ENCODE data around the gene METTL13.

- TF ChIP-seq POLR2A (IDR thresholded peaks at IDR 0.05) (no peak), CTCF (IDR thresholded peaks at IDR 0.05) (no peak), POLR2AphosphoS5 (IDR thresholded peaks at IDR 0.05) (no peak)
Observed at GRCh38 chr1:171751221-171751620, 30.2 kb upstream of the METTL13 start.

All from stomach (tissue), 4 donors.